Suprapubic skin (tissue), 4 donors: Measurements from ENCODE around the gene AGAP3. TPM values are rescaled to one million over a fixed set of nuclear protein-coding genes. Genes with fewer than 3 reads are reported as not detected.

Source experiments
- DNase-seq, 2 donors: peaks; one replicate each; pipeline ENCODE4 v3.0.0-alpha.2; 2019; ENCODE audit warnings: low spot score in 2 of 2
- H3K27ac ChIP-seq: fragments of 200-600 bp; sonication (generic); one replicate; pipeline ENCODE4 v1.5.1; 2019
- H3K27me3 ChIP-seq: fragments of 200-600 bp; sonication (generic); one replicate; pipeline ENCODE4 v1.5.1; 2019
- H3K36me3 ChIP-seq: fragments of 200-600 bp; sonication (generic); one replicate; pipeline ENCODE4 v1.5.1; 2019
- H3K4me1 ChIP-seq: fragments of 200-600 bp; sonication (generic); one replicate; pipeline ENCODE4 v1.5.1; 2019
- H3K4me3 ChIP-seq: fragments of 200-600 bp; sonication (generic); one replicate; pipeline ENCODE4 v1.5.1; 2019; ENCODE audit warnings: mild to moderate bottlenecking
- H3K9me3 ChIP-seq: fragments of 200-600 bp; sonication (generic); one replicate; pipeline ENCODE4 v1.5.1; 2019
- EP300 ChIP-seq: sonication (generic); formaldehyde crosslinking; IDR thresholded peaks from one replicate; pipeline ENCODE4 v1.6.1; 2017; ENCODE audit warnings: antibody characterized with exemption
- POLR2A ChIP-seq, 2 donors: fragments of 450-650 bp; IDR thresholded peaks; one replicate each; pipeline ENCODE4 v1.6.1; 2017; ENCODE audit warnings: antibody characterized with exemption in 2 of 2, mild to moderate bottlenecking in 2 of 2, moderate library complexity in 2 of 2
- POLR2AphosphoS5 ChIP-seq, 3 donors: sonication (generic); formaldehyde crosslinking; IDR thresholded peaks; one replicate each; pipeline ENCODE4 v1.6.1; 2017; ENCODE audit warnings: antibody characterized with exemption in 3 of 3
- WGBS: methylation state at CpG from one replicate; pipeline ENCODE4 v1.1.5; 2018; 5-methylcytosine and 5-hydroxymethylcytosine counted together
- total RNA-seq, 4 donors: library from RNA; depleted of rRNA; stranded (reverse); fragments of >200 nt; gene quantifications; one replicate each; pipeline ENCODE4 v1.1.0, GENCODE V29; 2016
- TF ChIP-seq, protein P1 (sequence below), 2 donors: fragments of 200-600 bp in 1 of 2; fragments of 450-650 bp in 1 of 2; sonication (generic) in 1 of 2; IDR thresholded peaks; one replicate each; pipeline ENCODE4 v1.5.1; 2016 to 2019; ENCODE audit warnings: antibody characterized with exemption in 2 of 2, mild to moderate bottlenecking in 1 of 2, moderate library complexity in 1 of 2

AGAP3 gene
- total RNA-seq, 4 donors from 2014 or later, result 126 to 162 (median 134) TPM

DNA sequence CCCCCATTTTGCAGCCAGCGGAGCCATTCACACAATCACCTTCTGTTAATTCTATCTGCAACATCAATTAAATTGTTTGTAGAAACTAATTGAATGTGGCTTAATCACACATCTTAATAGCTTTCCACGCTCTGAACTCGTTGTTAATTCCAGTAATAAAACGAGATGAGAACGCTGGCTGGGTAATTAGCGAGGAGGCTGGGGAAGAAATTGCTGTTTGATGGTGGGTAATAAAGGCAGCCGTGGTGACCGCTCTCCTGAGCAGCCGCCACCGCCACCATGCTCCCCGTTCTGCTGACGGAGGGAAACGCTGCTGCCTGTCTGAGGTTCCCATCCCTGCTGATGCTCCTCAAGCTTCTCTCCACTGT lies 44.9 kb downstream of the AGAP3 start:
- no peak overlapping the region for H3K4me3 ChIP-seq
- no peak for DNase-seq
- no peaks in the 10 kb centered on the region for H3K27me3 ChIP-seq
- H3K27ac ChIP-seq, result no peak overlapping the region
- no peaks in the 10 kb centered on the region for H3K9me3 ChIP-seq
- peaks cover 9% of the 10 kb centered on the region for H3K4me1 ChIP-seq
- peaks cover 95% of the 10 kb centered on the region for H3K36me3 ChIP-seq
- WGBS, result 81% methylated on average over 13 of the region's 13 CpGs
- TF ChIP-seq, protein P1, sequence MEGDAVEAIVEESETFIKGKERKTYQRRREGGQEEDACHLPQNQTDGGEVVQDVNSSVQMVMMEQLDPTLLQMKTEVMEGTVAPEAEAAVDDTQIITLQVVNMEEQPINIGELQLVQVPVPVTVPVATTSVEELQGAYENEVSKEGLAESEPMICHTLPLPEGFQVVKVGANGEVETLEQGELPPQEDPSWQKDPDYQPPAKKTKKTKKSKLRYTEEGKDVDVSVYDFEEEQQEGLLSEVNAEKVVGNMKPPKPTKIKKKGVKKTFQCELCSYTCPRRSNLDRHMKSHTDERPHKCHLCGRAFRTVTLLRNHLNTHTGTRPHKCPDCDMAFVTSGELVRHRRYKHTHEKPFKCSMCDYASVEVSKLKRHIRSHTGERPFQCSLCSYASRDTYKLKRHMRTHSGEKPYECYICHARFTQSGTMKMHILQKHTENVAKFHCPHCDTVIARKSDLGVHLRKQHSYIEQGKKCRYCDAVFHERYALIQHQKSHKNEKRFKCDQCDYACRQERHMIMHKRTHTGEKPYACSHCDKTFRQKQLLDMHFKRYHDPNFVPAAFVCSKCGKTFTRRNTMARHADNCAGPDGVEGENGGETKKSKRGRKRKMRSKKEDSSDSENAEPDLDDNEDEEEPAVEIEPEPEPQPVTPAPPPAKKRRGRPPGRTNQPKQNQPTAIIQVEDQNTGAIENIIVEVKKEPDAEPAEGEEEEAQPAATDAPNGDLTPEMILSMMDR (IDR thresholded peaks at IDR 0.05), result no peak
- TF ChIP-seq POLR2AphosphoS5 (IDR thresholded peaks at IDR 0.05), result no peak
- TF ChIP-seq EP300, result no peak
- no peak for TF ChIP-seq POLR2A (IDR thresholded peaks at IDR 0.05)

DNA sequence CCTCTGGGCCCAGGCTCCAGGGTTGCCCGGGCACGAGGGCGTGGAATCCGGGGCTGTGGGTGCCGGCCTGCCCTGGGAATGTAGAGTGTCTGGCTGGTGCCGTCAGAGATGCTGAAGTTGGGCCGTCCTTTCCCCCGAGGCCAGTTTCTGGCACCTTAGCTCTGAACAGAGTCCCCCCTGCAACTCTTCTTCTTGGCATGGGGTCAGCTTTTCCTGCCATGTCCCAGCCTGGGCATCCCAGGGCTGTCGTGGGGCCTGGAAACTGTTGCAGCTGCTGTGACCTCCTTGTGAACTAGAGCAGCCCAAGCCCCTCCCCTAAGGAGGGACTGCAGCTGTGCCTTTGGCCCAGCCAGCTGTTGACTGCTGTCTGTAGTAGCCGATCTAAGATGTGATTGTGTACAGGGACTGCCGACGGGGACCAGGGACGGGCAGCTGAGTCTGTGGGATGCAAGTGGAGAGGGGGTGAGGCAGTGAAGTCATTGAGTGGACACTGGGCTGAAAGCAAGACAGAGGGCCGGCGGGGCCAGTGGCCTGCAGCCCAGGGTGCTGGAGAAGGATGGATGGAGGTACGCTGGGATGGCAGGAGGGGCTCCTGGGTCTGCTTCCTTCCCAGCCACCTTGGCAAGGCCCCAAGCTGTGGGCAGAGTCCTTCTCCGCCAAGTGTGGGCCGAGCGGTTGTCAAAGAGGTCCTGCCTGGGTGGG lies 45.5 kb downstream of the AGAP3 start:
- 75% methylated on average over 10 of the region's 19 CpGs for WGBS
- TF ChIP-seq POLR2AphosphoS5 (IDR thresholded peaks at IDR 0.05) (no peak), POLR2A (IDR thresholded peaks at IDR 0.05) (no peak), EP300 (no peak)
- TF ChIP-seq, protein P1 (IDR thresholded peaks at IDR 0.05), result no peak
- H3K4me1 ChIP-seq, result peaks cover 4% of the 10 kb centered on the region
- H3K9me3 ChIP-seq, result no peaks in the 10 kb centered on the region
- H3K4me3 ChIP-seq, result no peak overlapping the region
- DNase-seq, result no peak
- no peaks in the 10 kb centered on the region for H3K27me3 ChIP-seq
- peaks cover 98% of the 10 kb centered on the region for H3K36me3 ChIP-seq
- H3K27ac ChIP-seq, result no peak overlapping the region

DNA sequence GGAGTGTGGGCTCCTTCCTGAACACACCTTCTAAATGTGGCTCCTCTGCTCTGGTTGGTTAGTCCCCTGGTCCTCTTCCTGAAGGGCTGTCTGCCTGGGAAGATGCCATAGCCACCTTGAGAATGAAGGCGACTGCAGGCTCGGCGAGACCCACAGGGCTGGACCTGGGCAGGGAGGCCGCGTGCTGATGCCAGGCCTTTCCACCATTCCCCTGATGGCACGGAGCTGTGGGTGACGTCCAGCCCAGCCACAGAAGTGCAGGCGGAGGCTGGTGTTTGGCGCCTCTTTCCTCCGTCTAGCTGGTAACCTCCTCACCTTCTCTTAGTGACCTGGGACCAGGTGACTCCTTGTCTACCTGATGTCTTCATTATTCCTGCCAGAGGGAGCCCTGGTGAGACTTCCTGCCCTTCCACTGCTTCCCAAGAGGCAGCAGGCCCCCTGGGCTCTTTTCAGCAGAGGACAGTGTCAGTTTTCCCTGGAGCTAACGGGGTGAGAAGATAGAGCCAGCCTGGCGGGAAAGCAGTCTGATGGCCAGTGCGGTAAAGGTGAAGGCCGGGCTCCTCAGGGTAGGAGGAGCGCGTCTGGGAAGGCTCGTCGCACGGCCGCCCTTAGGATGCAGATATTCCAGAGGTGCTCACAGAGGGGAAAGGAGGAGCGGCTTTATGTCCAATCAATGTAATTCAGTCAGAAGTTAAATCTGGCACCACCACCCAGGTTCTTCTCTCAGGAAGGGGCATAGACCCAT lies 46.4 kb downstream of the AGAP3 start:
- Histone ChIP-seq H3K27ac (no peak overlapping the region), H3K4me1 (no peaks in the 10 kb centered on the region), H3K27me3 (no peaks in the 10 kb centered on the region), H3K36me3 (peaks cover 100% of the 10 kb centered on the region), H3K9me3 (no peaks in the 10 kb centered on the region), H3K4me3 (no peak overlapping the region)
- DNase-seq, result no peak
- TF ChIP-seq EP300 (no peak), POLR2A (IDR thresholded peaks at IDR 0.05) (no peak), POLR2AphosphoS5 (IDR thresholded peaks at IDR 0.05) (no peak)
- TF ChIP-seq, protein P1 (IDR thresholded peaks at IDR 0.05), result no peak
- 90% methylated on average over 15 of the region's 21 CpGs for WGBS

DNA sequence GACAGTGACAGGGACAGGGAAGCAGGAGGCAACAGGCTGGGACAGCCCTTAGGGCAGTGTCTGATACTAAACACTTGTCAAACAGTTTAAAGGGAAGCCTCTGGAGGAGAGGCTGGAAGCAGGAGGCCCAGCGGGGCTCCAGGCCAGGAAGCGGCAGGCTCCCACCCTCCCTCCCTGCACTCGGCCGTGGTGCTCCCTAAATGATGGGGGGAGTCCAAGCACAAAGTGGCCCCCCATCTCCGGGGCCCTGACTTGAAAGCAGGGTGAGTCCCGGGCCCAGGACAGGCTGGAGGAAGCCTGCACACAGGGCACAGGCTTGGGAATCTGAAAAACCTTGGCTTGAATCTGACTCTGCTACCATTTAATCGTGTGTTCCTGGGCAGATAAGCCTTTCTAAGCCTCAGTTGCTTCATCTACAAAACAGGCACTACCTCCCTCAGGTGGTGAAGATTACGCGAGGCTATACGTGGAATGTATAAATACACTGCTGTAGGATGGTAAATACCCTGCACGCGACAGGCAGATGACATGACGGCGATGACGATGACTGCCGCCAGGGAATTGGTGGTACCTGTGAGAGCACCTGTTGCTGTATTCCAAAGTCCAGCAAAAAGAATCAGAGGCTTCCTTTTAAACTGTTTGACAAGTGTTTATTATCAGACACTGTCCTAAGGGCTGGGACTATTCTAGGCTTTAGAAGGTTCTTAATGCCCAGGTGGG lies 47.2 kb downstream of the AGAP3 start:
- Histone ChIP-seq H3K27me3 (no peaks in the 10 kb centered on the region), H3K27ac (no peak overlapping the region), H3K4me3 (no peak overlapping the region), H3K9me3 (no peaks in the 10 kb centered on the region), H3K4me1 (no peaks in the 10 kb centered on the region), H3K36me3 (peaks cover 100% of the 10 kb centered on the region)
- WGBS, result 94% methylated on average over 10 of the region's 16 CpGs
- TF ChIP-seq POLR2A (IDR thresholded peaks at IDR 0.05) (no peak), EP300 (no peak), POLR2AphosphoS5 (IDR thresholded peaks at IDR 0.05) (no peak)
- TF ChIP-seq, protein P1 (IDR thresholded peaks at IDR 0.05), result no peak
- no peak for DNase-seq
